H9 (cell line): ENCODE results near the gene C1orf105. TPM values are rescaled to one million over a fixed set of nuclear protein-coding genes. Genes with fewer than 3 reads are reported as not detected.

ENCODE experiments used
- DNase-seq: peaks from one replicate; pipeline ENCODE4 v3.0.0-alpha.2; 2017
- H2AFZ ChIP-seq: one replicate; pipeline ENCODE4 v1.6.1; 2013; ENCODE audit warnings: mild to moderate bottlenecking, low read length, control low read depth, moderate library complexity
- H2AK5ac ChIP-seq: 2 replicates; pipeline ENCODE4 v1.6.1; 2013; ENCODE audit warnings: low read length, control low read depth, mixed read lengths; ENCODE audit not compliant: insufficient read length
- H2BK120ac ChIP-seq: one replicate; pipeline ENCODE4 v1.6.1; 2013; ENCODE audit warnings: low read depth, mild to moderate bottlenecking, low read length, control low read depth, inconsistent platforms; ENCODE audit not compliant: poor library complexity, severe bottlenecking
- H2BK12ac ChIP-seq: 2 replicates; pipeline ENCODE4 v1.6.1; 2013; ENCODE audit warnings: low read length, control low read depth, mixed read lengths, low read depth; ENCODE audit not compliant: insufficient read length
- H2BK15ac ChIP-seq: 2 replicates; pipeline ENCODE4 v1.6.1; 2013; ENCODE audit warnings: low read depth, low read length, control low read depth
- H2BK20ac ChIP-seq: one replicate; pipeline ENCODE4 v1.6.1; 2013; ENCODE audit warnings: low read depth, mild to moderate bottlenecking, low read length, control low read depth, inconsistent platforms; ENCODE audit not compliant: poor library complexity, severe bottlenecking
- H2BK5ac ChIP-seq: 2 replicates; pipeline ENCODE4 v1.6.1; 2013; ENCODE audit warnings: low read length, control low read depth, mixed read lengths; ENCODE audit not compliant: insufficient read length
- H3K14ac ChIP-seq: 2 replicates; pipeline ENCODE4 v1.6.1; 2013; ENCODE audit warnings: low read length, control low read depth; ENCODE audit not compliant: insufficient read depth
- H3K18ac ChIP-seq: 2 replicates; pipeline ENCODE4 v1.6.1; 2013; ENCODE audit warnings: low read depth, mild to moderate bottlenecking, mixed read lengths, low read length, control low read depth; ENCODE audit not compliant: insufficient read length
- H3K23ac ChIP-seq: 2 replicates; pipeline ENCODE4 v1.6.1; 2013; ENCODE audit warnings: low read length, control low read depth, mixed read lengths, low read depth; ENCODE audit not compliant: insufficient read length
- H3K23me2 ChIP-seq: 2 replicates; pipeline ENCODE4 v1.6.1; 2013; ENCODE audit warnings: low read depth, mild to moderate bottlenecking, mixed read lengths, low read length, control low read depth; ENCODE audit not compliant: insufficient read length, poor library complexity, severe bottlenecking
- H3K27ac ChIP-seq: 2 replicates; pipeline ENCODE4 v1.5.1; 2013; ENCODE audit warnings: low read length, control low read depth, mixed read lengths, low read depth; ENCODE audit not compliant: insufficient read length
- H3K27me3 ChIP-seq: 2 replicates; pipeline ENCODE4 v1.6.1; 2013; ENCODE audit warnings: low read length, control low read depth, inconsistent platforms; ENCODE audit not compliant: insufficient read depth
- H3K4ac ChIP-seq: 2 replicates; pipeline ENCODE4 v1.6.1; 2013; ENCODE audit warnings: low read depth, mild to moderate bottlenecking, control low read depth, inconsistent platforms, low read length, moderate library complexity
- H3K4me1 ChIP-seq: 2 replicates; pipeline ENCODE4 v1.6.1; 2013; ENCODE audit warnings: low read length, control low read depth, inconsistent platforms; ENCODE audit not compliant: insufficient read depth
- H3K4me2 ChIP-seq: 2 replicates; pipeline ENCODE4 v1.6.1; 2013; ENCODE audit warnings: low read length, control low read depth, mixed read lengths; ENCODE audit not compliant: insufficient read length, insufficient read depth
- H3K56ac ChIP-seq: 2 replicates; pipeline ENCODE4 v1.6.1; 2013; ENCODE audit warnings: low read depth, mild to moderate bottlenecking, mixed read lengths, low read length, control low read depth; ENCODE audit not compliant: insufficient read length
- H3K79me1 ChIP-seq: 2 replicates; pipeline ENCODE4 v1.6.1; 2013; ENCODE audit warnings: low read depth, mild to moderate bottlenecking, moderate library complexity, low read length, control low read depth, inconsistent platforms; ENCODE audit not compliant: insufficient read depth, poor library complexity, severe bottlenecking
- H3K79me2 ChIP-seq: 2 replicates; pipeline ENCODE4 v1.6.1; 2013; ENCODE audit warnings: low read length, control low read depth, inconsistent platforms; ENCODE audit not compliant: insufficient read depth
- H3K9ac ChIP-seq: 2 replicates; pipeline ENCODE4 v1.6.1; 2013; ENCODE audit warnings: low read length, control low read depth, mixed read lengths; ENCODE audit not compliant: insufficient read length; ENCODE audit errors: extremely low read depth
- H3K9me3 ChIP-seq: one replicate; pipeline ENCODE4 v1.6.1; 2013; ENCODE audit warnings: low read depth, low read length, inconsistent platforms; ENCODE audit not compliant: control insufficient read depth
- H3T11ph ChIP-seq: one replicate; pipeline ENCODE4 v1.6.1; 2013; ENCODE audit warnings: mild to moderate bottlenecking, low read length, control low read depth, inconsistent platforms
- H4K20me1 ChIP-seq: one replicate; pipeline ENCODE4 v1.6.1; 2013; ENCODE audit not compliant: control insufficient read depth, insufficient read length, insufficient read depth
- H4K5ac ChIP-seq: 2 replicates; pipeline ENCODE4 v1.6.1; 2013; ENCODE audit warnings: low read depth, mild to moderate bottlenecking, mixed read lengths, low read length, control low read depth; ENCODE audit not compliant: insufficient read length
- H4K8ac ChIP-seq: replicated peaks from 2 replicates; pipeline ENCODE4 v1.6.1; 2013; ENCODE audit warnings: low read length, control low read depth, mixed read lengths, low read depth; ENCODE audit not compliant: insufficient read length
- H4K91ac ChIP-seq: 2 replicates; pipeline ENCODE4 v1.6.1; 2013; ENCODE audit warnings: low read depth, mild to moderate bottlenecking, moderate library complexity, mixed read lengths, low read length, control low read depth; ENCODE audit not compliant: insufficient read length
- H3K27ac Mint-ChIP-seq, 3 experiments: 2 replicates in 2 of 3; 3 replicates in 1 of 3; pipeline ENCODE4 v1.8.0; 2020 to 2021; ENCODE audit warnings: mixed read lengths in 3 of 3, mild to moderate bottlenecking in 1 of 3, moderate library complexity in 1 of 3
- H3K27me3 Mint-ChIP-seq: 2 replicates; pipeline ENCODE4 v1.8.0; 2021; ENCODE audit warnings: low read depth, mild to moderate bottlenecking, moderate library complexity, mixed read lengths
- H3K36me3 Mint-ChIP-seq, 3 experiments: 2 replicates in 2 of 3; 3 replicates in 1 of 3; pipeline ENCODE4 v1.8.0; 2020 to 2021; ENCODE audit warnings: low read depth in 3 of 3, mixed read lengths in 3 of 3; ENCODE audit not compliant: insufficient read depth in 1 of 3
- H3K4me1 Mint-ChIP-seq, 2 experiments: 2 replicates each; pipeline ENCODE4 v1.8.0; 2020; ENCODE audit warnings: mixed read lengths in 2 of 2
- H3K4me3 Mint-ChIP-seq, 2 experiments: 2 replicates in 1 of 2; 3 replicates in 1 of 2; pipeline ENCODE4 v1.8.0; 2020 to 2021; ENCODE audit warnings: mild to moderate bottlenecking in 2 of 2, mixed read lengths in 2 of 2, moderate library complexity in 1 of 2
- H3K9me3 Mint-ChIP-seq, 2 experiments: 2 replicates in 1 of 2; 3 replicates in 1 of 2; pipeline ENCODE4 v1.8.0; 2020; ENCODE audit warnings: mild to moderate bottlenecking in 2 of 2, mixed read lengths in 2 of 2, moderate library complexity in 1 of 2
- CTCF ChIP-seq: fragments of 200-600 bp; sonication (generic); conservative IDR thresholded peaks from 3 replicates; pipeline ENCODE4 v1.8.0; 2021; ENCODE audit warnings: antibody characterized with exemption, mild to moderate bottlenecking
- WGBS: extraction: QIAGEN DNeasy Blood & Tissue Kit; methylation state at CpG from one replicate; pipeline ENCODE4 v1.1.7; 2013; ENCODE audit warnings: missing lambda C conversion rate, low lambda C conversion rate, mixed read lengths; ENCODE audit not compliant: insufficient read length; ENCODE audit errors: extremely low coverage; 5-methylcytosine and 5-hydroxymethylcytosine counted together
- total RNA-seq: library from RNA; stranded (reverse); gene quantifications from 2 replicates; pipeline ENCODE4 v1.2.1, GENCODE V29; 2021

Gene C1orf105
- total RNA-seq, 1 experiment from 2014 or later = not detected

GRCh38 chr1:172466795-172467407, 46.4 kb downstream of the C1orf105 start:
- Histone ChIP-seq H4K8ac (no peak overlapping the region), H3K23ac (no peak overlapping the region), H4K20me1 (no peaks in the 10 kb centered on the region), H2BK120ac (no peak overlapping the region), H3K9me3 (no peaks in the 10 kb centered on the region), H3K56ac (no peak overlapping the region), H2BK20ac (no peak overlapping the region), H2AFZ (no peak overlapping the region), H3K4me2 (no peak overlapping the region), H3K79me2 (no peaks in the 10 kb centered on the region), H4K91ac (no peak overlapping the region), H2AK5ac (no peak overlapping the region), H4K5ac (no peak overlapping the region), H3K18ac (no peak overlapping the region), H3K4me1 (no peaks in the 10 kb centered on the region), H3K4ac (no peak overlapping the region), H2BK15ac (no peak overlapping the region), H3T11ph (no peak overlapping the region), H3K14ac (no peak overlapping the region), H3K79me1 (no peaks in the 10 kb centered on the region), H3K23me2 (no peaks in the 10 kb centered on the region), H3K27me3 (no peaks in the 10 kb centered on the region), H2BK12ac (no peak overlapping the region), H2BK5ac (no peak overlapping the region), H3K9ac (no peak overlapping the region), H3K27ac (no peak overlapping the region)
- no peak for TF ChIP-seq CTCF
- no peak for DNase-seq
- Mint-ChIP-seq H3K36me3 (no peaks in the 10 kb centered on the region), H3K4me1 (0 out of 4 replicates have a peak, but pooled peaks cover 1 to 2% of the 10 kb centered on the region in 2 experiments), H3K4me3 (no peak overlapping the region), H3K27ac (no peak overlapping the region), H3K9me3 (no peaks in the 10 kb centered on the region), H3K27me3 (no peaks in the 10 kb centered on the region)
- WGBS = no CpG with 5 or more reads among the region's 3 CpGs
